ENCODE results near the gene PTPRN2. TPM values are rescaled to one million over a fixed set of nuclear protein-coding genes. Genes with fewer than 3 reads are reported as not detected.
"Not testable (repeated sequence)": the region's sequence is repeated elsewhere in the genome, so short reads cannot be mapped to it uniquely, and the experiment has no call there.

PTPRN2 gene
- polyA plus RNA-seq, 3 donors, result 6.8 to 7.9 (median 7.2) TPM

DNA sequence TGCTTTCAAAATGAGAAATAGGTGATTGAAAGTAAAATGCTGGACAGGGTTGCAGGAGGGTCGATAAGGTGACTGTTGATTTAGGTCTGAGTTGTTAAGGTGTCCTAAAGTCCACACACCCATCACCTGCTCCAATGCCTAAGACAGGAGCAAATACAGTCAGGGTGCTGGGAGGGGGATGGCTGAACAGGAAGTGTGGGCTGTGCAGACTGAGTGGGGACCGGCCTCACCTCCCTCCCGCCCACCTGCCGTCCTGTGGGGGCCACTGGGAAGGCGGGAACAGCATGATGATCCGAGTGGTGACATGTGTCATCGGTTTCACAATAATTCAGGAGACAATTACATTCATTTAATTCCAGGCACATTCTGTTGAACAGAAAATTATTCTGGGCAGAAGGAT, 990.1 kb downstream of the PTPRN2 start:
- no peak for DNase-seq (ENCODE audit: low read depth in 3 of 3, low spot score in 2 of 3)

DNA sequence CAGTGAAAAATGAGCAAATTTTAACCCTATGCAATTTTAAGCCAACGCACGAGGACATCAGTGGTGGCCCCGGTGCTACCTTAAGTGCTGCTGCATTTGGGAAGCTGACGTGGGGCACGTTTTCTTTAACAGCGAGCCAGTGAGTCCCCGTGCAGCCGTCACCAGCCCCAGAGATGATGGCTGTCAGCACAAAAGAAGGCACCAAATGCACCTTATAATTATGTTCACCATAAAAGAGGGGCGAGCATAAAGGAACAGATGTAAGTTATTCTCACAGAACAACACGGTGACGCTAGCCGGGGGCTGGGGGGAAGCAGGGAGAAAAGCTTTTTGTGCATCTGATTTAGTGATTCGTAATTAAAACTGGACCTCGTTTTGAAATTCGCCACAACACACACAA, 990.7 kb downstream of the PTPRN2 start:
- no peak for DNase-seq (ENCODE audit: low read depth in 3 of 3, low spot score in 2 of 3)

DNA sequence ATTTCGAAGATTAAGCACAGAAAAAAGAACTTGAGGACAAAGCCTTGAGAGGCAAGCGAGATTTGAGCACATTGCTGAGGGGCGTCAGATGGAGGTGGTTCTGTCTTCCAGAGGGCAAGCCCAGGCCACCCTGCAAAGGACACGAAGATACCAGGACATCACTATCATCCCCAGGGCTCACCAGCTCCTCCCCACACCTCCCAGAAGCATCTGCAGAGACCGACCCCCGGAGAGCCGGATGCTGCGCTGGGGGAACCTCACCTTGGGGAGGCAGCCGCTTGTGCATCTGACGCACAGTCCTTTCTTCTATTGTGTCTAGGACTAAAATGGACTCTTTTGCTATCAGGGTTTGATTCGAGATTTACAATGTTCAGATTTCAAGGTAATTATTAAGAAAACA, 991.2 kb downstream of the PTPRN2 start:
- DNase-seq (ENCODE audit: low read depth in 3 of 3, low spot score in 2 of 3), result no peak

DNA sequence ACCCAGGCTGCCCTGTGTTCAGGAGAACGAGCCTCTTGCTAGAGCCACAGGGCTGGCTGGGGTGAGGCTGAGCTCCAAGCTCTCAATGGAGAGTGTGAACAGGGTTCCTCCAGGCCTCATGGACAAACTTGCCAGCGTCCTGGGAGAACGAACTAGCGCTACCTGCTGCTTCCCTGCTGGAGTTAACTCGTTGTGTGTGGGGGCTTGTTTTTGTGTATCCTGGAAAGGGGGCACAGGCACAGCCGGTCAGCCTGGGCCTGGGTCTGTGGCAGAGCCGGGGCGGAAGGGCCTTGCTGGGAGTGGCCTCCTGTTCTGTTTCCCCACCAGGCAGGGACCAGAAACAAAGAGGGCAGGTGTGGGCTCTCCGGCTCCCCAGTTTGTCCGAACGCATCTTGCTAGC, 991.6 kb downstream of the PTPRN2 start:
- no peak for DNase-seq (ENCODE audit: low read depth in 3 of 3, low spot score in 2 of 3)

DNA sequence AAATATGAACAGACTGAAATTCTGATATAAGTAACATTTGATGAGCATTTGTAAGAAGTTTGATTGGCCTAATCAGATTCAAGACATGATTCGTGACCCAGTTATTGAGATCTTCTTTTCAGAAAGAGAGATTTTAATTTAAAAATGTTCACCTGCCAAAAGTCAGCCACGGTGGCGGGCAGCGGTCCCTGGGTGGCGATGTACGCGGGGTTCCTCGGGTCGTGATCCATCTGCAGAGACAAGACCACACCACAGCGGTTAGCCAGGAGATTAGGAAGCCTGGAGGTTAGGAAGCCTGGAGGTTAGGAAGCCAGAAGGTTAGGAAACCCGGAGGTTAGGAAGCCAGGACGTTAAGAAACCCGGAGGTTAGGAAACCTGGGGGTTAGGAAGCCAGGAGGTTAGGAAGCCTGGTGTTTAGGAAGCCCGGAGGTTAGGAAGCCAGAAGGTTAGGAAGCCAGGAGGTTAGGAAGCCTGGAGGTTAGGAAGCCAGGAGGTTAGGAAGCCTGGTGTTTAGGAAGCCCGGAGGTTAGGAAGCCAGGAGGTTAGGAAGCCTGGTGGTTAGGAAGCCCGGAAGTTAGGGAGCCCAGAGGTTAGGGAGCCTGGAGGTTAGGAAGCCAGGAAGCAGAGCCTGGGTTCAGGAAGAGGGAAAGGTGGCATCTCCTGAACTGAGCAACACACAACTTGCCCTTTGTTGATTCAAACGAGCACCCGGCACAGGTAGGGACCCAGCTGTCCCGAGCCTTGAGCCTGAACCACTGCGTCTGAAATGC, 992.4 kb downstream of the PTPRN2 start:
- no peak for DNase-seq (ENCODE audit: low read depth in 3 of 3, low spot score in 2 of 3)

DNA sequence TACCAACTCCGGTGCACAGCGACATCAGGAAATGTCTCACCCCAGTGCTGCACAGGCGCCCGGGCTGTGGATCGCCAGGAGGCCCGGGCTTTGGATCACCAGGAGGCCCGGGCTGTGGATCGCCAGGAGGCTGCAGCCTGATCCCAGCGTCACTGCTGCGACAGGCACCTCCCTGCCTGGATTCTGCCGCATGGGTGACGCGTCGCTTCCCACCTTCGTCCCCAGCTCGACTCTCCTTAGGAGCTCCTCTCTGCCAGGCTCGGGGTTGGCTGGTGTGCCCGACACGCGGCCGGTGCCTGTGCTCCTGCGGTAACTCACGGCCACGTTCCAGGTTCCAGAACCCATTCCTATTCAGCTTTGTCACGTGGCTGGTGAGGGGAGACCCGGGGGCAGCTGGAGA, 993.3 kb downstream of the PTPRN2 start:
- DNase-seq (ENCODE audit: low read depth in 3 of 3, low spot score in 2 of 3), result no peak

DNA sequence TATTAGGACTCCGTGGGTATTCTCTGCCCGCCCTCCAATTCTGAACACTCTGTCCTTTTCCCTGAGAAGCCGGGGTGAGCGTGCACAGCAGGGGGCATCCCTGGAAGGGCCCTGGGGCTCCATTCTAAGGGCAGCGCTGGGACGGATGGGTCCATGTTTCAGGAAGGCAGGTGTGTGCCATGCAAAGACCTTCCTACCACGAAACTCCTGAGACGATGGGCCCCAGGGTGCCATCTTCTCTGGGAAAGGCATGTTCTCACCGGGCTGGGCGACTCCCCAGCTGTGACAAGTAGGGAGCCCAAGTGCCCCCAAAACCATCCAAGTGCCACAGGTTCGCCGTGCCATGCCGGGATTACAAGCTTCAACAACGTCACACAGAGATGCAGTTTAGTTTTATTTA, 994.1 kb downstream of the PTPRN2 start:
- DNase-seq (ENCODE audit: low read depth in 3 of 3, low spot score in 2 of 3), result no peak

DNA sequence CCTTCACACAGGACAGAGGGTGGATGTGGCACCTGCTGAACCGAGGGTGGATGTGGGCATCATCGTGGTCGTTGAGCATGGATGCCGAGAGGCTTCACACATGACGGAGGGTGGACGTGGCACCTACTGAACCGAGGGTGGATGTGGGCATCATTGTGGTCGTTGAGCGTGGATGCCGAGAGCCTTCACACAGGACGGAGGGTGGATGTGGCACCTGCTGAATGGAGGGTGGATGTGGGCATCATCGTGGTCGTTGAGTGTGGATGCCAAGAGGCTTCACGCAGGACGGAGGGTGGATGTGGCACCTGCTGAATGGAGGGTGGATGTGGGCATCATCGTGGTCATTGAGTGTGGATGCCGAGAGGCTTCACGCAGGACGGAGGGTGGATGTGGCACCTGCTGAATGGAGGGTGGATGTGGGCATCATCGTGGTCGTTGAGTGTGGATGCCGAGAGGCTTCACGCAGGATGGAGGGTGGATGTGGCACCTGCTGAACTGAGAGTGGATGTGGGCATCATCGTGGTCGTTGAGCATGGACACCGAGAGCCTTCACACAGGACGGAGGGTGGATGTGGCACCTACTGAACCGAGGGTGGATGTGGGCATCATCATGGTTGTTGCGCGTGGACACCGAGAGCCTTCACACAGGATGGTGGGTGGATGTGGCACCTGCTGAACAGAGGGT, 994.8 kb downstream of the PTPRN2 start:
- not testable (repeated sequence) for DNase-seq (ENCODE audit: low read depth in 3 of 3, low spot score in 2 of 3)

DNA sequence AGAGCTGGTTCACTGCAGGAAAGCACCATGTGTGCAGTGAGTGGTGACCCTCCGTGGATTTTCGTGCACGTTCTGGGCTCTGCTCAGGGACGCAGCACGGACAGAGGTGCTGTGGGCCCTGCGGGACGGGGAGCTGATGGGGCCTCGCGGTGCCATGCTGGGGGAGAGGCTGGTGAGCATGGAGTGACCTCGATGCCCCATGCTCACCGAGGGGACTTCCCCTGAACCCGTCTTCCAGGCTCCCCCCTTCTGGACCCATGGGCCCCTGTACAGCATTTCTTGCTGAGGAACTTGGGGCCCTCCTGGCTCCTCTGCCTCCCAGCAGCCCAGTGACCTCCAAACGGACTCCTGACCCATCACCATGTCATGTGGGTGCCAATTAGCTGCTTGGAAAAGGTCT, 997.1 kb downstream of the PTPRN2 start:
- DNase-seq (ENCODE audit: low read depth in 3 of 3, low spot score in 2 of 3), result no peak

DNA sequence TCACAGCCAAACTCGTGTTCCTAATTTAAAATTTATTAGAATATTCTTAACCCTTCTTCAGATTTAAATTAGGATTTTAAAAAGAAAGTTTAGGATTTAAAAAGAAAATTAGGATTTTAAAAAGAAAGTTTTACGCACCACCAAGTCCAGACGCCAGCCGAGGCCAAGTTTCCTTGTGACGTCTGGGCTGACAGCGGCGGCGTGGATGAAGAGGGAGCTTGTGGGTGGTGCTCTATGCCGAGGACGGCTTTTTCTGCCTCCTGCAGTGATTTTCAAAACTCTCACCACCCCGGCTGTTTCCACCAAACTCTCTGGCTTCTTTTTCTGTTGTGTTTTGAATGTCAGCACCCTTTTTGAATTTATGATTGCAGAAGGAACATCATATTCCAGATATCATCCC, 997.9 kb downstream of the PTPRN2 start:
- no peak for DNase-seq (ENCODE audit: low read depth in 3 of 3, low spot score in 2 of 3)

DNA sequence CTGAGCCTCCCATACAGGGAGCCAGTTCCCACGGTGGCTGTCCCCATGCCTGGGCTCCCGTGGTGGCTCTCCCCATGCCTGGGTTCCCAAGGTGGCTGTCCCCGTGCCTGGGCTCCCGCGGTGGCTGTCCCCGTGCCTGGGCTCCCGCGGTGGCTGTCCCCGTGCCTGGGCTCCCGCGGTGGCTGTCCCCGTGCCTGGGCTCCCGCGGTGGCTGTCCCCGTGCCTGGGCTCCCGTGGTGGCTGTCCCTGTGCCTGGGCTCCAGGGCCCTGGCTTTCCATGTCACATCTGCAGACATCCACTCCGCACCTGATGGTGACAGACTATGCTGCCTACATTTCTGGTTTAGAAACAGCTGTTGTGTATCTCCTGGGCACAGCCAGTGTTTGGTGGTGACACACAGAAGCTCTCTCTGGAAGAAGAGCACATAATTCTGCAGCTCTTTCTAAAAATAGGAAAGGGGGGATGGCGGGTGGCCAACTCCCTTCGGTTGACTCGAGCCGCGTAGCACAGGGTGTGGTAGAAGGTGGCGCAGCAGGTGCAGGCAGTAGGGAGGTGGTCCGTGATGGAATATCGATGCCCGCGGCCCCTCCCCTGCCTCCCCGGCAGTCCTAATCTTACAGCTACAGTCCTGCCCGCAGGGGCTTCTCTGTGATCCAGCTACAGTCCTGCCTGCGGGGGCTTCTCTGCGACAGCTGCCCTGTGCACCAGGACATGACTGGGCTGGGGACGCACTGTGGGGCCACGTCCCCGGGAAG, 999.6 kb downstream of the PTPRN2 start:
- DNase-seq (ENCODE audit: low read depth in 3 of 3, low spot score in 2 of 3), result no peak

DNA sequence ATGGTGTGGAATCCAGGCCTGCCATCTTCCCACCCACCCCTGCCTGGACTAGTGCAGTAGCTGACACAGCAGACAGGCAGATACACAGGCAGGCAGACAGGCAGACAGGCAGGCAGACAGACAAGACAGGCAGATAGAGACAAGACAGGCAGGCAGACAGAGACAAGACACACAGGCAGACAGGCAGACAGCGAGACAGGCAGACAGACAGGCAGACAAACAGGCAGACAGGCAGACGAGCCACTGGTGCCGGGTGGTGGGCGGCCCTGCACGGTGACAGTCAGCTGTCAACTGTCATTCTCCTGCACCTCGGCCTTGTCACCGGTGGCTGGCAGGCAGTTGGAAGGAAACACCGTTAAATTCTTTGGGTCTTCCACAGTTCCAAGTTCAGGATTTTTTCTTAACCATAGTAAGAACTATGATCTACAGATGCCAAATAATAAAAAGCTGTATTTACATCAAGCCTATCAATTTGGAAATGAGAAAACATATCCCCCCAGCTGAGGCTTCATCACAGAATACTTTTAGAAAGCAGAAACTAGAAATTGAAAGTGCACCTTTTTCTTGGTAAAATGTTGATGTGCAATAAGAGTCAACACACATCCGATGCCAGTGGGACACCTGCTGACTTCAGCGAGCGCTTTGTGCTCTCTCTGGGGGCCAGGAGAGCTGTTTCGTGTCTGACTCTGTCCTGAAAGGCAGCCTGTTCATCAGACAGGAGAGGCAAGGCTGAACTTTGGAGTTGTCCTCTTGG, 1000.4 kb downstream of the PTPRN2 start:
- no peak for DNase-seq (ENCODE audit: low read depth in 3 of 3, low spot score in 2 of 3)

DNA sequence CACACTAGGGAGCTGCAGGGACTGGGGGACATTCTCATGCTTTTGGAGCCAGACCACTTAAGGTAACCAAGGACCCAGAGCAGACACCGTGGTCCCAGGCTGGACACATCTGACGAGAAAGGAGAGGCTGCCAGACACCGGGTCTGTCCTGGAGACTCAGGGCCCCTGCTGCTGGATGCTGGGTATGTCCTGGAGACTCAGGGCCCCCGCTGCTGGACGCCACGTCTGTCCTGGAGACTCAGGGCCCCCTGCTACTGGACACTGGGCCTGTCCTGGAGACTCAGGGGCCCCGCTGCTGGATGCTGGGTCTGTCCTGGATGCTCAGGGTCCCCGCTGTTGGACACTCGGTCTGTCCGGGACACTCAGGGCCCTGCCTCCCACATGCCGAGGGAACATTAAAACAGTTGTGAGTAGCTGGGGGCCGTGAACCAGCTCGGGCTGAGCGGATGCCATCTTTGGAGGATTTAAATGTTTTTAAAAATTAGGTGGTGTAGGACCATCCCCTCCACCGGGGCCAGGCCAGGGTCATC, 1001.1 kb downstream of the PTPRN2 start:
- DNase-seq (ENCODE audit: low read depth in 3 of 3, low spot score in 2 of 3), result no peak

DNA sequence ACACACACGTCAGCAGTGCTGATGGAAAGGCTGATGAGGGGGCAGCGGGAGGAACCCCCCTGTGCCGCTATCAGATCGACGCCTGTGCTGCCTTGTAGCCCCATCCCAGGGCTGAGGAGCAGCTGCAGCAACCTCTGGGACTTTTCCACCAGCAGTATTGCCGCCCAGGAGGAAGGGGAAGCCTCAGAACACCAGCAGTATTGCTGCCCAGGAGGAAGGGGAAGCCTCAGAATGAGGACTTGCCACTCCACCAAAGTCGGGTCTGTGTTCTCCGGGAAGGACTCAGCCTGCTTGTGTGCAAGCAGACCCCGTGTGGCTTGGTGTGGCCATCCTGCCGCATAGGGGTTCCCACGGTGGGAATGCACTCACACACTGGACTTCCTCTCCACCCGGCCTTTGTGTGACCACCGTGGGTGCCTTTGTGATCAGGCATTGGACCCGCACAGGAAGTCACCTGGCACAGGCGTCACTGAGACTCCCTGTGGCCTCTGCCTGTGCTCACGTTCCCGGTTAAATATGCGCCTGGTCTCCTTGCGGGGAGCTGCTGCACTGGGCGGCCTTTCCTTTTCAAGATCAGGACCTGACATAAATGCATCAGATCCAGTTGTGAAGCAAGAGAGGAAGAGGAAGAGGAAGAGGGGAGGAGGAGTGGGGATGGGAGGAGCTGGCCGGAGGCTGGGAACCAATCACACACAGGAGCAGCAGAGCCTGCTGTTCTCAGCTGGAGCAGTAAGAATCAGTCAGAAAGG, 1002.3 kb downstream of the PTPRN2 start:
- no peak for DNase-seq (ENCODE audit: low read depth in 3 of 3, low spot score in 2 of 3)

DNA sequence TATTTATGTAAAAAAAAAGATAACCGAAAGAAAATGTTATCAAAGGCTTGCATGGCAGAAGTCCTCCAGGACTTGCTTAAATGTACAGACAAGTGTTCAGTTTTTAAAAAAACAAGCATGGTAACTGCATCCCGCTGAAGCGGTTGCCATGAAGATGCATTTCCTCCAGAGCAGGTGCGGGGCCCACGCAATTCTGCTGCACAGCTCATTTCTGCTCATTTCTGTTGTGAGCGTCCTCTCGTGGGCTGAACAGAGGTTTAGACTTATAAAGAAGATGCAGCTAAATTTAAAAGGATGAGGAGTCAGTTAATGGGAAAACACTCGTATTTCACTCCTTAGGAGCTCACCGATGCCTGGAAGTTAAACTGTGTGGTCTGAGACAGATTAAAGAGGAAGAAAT, 1003.2 kb downstream of the PTPRN2 start:
- no peak for DNase-seq (ENCODE audit: low read depth in 3 of 3, low spot score in 2 of 3)

DNA sequence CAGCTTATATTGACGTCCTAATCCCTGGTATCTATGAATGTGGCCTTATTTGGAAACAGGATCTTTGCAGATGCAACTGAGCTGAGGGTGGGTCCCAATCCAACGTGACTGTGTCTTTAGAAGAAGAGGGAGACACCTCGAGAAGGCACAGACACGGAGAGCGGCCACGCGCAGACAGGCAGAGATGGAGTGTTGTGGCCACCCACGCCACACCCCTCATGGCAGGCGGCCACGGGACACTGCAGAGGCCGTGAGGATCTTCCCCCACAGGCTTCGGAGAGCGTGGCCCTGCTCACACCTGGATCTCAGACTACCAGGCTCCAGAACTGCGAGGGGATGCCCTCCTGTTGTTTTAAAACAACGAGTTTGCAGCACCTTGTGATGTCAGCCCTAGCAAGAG, 1005.9 kb downstream of the PTPRN2 start:
- DNase-seq (ENCODE audit: low read depth in 3 of 3, low spot score in 2 of 3), result no peak

DNA sequence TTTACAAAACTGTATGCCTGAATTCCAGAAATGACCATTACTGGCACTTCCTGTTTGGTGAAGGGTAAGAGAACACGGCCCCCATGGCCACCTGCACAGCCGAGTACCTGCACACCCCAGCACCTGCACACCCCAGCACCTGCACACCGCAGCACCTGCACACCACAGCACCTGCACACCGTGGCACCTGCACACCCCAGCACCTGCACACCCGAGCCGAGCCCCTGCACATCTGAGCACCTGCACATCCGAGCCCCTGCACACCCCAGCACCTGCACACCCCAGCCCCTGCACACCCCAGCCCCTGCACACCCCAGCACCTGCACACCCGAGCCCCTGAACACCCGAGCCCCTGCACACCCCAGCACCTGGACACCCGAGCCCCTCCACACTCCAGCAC, 1007.3 kb downstream of the PTPRN2 start:
- DNase-seq (ENCODE audit: low read depth in 3 of 3, low spot score in 2 of 3), result no peak

DNA sequence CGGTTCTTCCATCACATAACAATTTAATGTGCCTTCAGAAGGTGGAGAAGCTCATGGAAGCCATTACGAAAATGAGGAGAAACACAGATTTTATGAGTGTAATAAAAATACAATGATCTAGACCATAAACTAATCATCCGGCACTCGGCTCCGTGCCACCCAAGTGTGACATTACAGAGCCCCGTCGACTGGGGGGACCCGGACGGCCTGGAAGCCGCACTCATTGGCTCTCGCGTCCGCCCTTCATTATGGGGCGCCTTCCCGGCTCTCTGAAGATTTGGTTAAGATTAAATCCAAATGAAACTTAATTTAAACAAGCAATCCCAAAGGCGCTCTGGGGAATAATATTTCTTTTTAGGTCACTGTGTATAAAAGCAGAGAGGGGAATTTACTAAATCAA, 1008.2 kb downstream of the PTPRN2 start:
- no peak for DNase-seq (ENCODE audit: low read depth in 3 of 3, low spot score in 2 of 3)

DNA sequence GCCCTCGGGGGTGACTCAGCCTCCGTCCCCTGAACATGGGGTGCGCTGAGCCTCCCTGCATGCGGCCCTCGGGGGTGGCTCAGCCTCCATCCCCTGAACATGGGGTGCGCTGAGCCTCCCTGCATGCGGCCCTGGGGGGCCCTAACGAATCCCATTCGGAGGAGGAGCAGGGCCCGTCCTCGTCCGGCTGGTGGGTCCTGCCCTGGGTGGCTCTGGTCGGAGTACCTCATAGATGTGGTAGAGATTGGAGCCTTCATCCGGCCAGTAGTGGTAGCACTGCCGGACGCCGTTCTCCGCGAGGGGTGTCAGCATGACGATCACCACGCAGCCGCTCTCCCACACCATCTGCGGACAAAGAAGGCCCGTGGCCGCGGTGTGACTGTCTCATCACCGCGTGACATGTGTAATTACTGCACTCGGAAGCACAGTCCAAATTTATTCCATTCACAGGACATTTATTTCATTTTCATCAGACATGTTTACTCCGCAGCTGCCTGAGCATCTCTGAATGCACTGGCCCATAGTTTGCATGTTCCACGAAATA, 1009.8 kb downstream of the PTPRN2 start:
- no peak for DNase-seq (ENCODE audit: low read depth in 3 of 3, low spot score in 2 of 3)

DNA sequence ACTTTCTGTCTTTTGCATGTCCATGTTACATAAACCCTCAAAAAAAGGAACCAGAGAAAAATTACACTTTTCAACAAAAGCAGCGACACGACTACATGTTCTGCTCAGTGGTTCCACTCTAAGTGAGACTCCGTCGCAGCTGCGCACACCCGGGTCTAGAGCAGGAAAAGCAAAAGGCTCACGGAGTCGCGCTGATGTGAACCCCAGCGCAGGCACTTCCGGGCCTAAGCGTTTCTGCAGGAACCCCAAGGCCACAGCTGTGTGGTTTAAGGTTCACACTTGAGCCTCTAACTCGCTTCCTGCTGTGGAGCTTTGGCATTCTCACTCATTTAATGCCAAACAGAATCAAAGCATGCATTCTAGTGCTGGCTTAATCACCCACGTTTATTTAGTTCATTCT, 1010.6 kb downstream of the PTPRN2 start:
- DNase-seq (ENCODE audit: low read depth in 3 of 3, low spot score in 2 of 3), result no peak

Data from right renal cortex interstitium (tissue), 3 donors.